Peyer's patch (tissue), 4 donors: ENCODE measurements around the gene HDAC9.

Source experiments
- CTCF ChIP-seq, 6 experiments: fragments of 450-650 bp in 4 of 6; fragments of 200-600 bp in 2 of 6; sonication (generic) in 1 of 6; IDR thresholded peaks; one replicate each; pipeline ENCODE4 v1.5.1; 2017 to 2019; ENCODE audit warnings: antibody characterized with exemption in 6 of 6, mild to moderate bottlenecking in 3 of 6, moderate library complexity in 1 of 6
- POLR2A ChIP-seq, 2 donors: fragments of 450-650 bp; IDR thresholded peaks; one replicate each; pipeline ENCODE4 v1.5.1; 2017; ENCODE audit warnings: antibody characterized with exemption in 2 of 2, mild to moderate bottlenecking in 2 of 2, moderate library complexity in 2 of 2

- TF ChIP-seq CTCF (IDR thresholded peaks at IDR 0.05) (no peak), POLR2A (IDR thresholded peaks at IDR 0.05) (no peak)
Measured at GRCh38 chr7:18558910-18559309, 63.4 kb downstream of the HDAC9 start.
